ENCODE measurements around the gene TBC1D2B. TPM values are rescaled to one million over a fixed set of nuclear protein-coding genes. Genes with fewer than 3 reads are reported as not detected.

The TBC1D2B gene
- total RNA-seq, 1 donor = 52.2 TPM

DNA sequence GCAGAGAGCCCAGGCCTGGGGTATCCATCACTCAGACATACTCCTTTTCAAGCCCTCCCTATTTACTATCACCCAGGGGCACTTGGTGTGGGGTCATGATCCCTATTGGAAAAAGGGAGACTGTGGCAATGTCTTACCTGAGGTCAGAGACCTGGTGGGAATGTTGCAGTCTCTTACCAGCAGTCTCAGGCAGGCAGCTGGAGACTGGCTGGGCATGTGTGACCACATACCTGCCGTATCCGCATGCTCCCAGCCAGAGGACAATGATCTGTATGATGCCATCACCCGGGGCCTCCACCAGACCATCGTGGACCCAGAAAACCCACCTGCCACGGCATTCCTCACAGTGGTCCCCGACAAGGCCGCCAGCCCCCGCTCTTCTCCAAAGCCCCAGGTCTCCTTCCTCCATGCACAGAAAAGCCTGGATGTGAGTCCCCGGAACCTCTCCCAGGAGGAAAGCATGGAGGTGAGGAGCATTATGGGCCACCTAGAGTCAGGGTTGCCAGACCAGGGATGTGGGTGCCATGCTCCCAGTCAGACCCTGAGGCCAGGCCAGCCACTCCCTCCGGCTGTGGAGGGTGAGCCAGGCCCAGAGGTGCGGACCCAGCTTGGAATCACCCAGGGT, 20.7 kb upstream of the TBC1D2B start:
- DNase-seq (ENCODE audit: low read depth) = no peak
- TF ChIP-seq CTCF (IDR thresholded peaks at IDR 0.05; ENCODE audit: insufficient read depth, low read depth, low read length) = no peak
- H3K4me3 ChIP-seq (ENCODE audit: low read depth, low read length) = no peak overlapping the region

- H3K4me3 ChIP-seq (ENCODE audit: low read depth, low read length) = no peak overlapping the region
- DNase-seq (ENCODE audit: low read depth) = no peak
- no peak for TF ChIP-seq CTCF (IDR thresholded peaks at IDR 0.05; ENCODE audit: insufficient read depth, low read depth, low read length)
Observed at GRCh38 chr15:78097667-78098066, 20.2 kb upstream of the TBC1D2B start.

GRCh38 chr15:78093242-78094020, 15.9 kb upstream of the TBC1D2B start:
- DNase-seq (ENCODE audit: low read depth) = peak; percentile 95
- H3K4me3 ChIP-seq (ENCODE audit: low read depth, low read length) = no peak overlapping the region
- no peak for TF ChIP-seq CTCF (IDR thresholded peaks at IDR 0.05; ENCODE audit: insufficient read depth, low read depth, low read length)

DNA sequence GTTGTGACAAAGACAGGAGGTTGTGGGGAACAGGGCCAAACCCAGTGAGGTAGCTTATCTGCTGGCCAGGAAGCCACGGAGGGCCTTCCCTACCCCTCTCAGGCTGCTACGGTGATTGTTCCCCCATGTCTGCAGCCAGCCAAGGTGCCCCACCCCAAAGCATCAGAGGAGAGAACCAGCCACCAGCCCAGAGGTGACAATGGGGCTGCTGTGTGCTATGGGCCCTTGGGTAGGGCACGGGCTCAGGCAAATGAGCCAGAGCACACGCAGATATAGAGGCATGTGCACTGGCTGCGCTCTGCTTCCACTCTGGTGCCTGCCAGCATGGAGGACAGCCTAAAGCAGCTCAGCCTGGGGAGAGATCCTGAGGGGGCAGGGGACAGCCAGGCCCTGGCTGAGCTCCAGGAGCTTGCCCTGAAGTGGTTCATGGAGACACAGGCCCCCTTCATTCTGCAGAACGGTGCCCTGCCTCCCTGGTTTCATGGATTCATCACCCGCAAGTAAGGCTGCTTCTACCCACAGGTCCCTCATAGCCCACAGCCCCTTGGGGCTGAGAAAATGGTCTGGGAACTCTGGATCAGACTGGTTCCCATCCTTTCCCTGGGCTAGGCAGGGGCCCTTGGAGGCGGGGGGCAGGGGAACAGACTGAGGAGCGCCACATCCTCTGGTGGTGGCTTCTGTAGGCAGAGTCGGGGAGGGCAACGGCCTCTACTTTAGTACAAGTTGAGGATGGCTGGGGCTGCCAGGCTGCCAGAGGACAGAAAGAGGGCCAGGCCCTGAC, 14.9 kb upstream of the TBC1D2B start, which contains the start of gene SH2D7:
Gene SH2D7 (plus strand): TSS at position 301 of the 781 bp plus-strand sequence. CDS start 24 bp downstream, at position 325.
- TF ChIP-seq CTCF (IDR thresholded peaks at IDR 0.05; ENCODE audit: insufficient read depth, low read depth, low read length) = no peak
- DNase-seq (ENCODE audit: low read depth) = no peak

DNA sequence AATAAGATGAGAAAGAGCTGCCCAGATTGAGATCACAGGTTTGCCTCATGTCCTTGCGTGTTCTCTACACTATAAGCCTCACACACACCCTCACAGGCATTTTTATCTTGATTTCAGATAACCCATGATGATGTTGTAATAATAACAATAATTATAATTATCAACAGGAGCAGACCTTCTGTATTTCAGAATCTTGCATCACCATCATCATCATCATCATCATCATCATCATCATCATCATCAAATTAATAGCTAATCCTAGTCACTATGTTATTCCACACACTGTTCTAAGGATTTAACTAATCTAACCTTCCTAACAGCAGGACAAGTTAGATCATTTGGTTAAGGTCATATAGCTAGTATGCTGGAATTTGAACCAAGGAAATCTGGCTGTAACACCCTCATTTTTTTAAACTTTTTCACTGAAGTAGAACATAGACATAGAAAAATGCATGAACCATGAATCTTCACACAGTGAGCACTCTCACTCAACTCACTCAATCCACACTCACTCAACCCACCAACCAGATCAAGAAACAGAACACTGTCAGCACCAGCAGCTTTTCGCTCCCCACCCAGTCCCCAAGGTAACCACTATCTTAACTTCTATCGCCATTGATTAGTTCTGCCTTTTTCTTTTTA, 13.0 kb upstream of the TBC1D2B start:
- no peak overlapping the region for H3K4me3 ChIP-seq (ENCODE audit: low read depth, low read length)
- no peak for DNase-seq (ENCODE audit: low read depth)
- TF ChIP-seq CTCF (IDR thresholded peaks at IDR 0.05; ENCODE audit: insufficient read depth, low read depth, low read length) = no peak

More for the DNA sequence above, 14.9 kb upstream of the TBC1D2B start, which contains the start of gene SH2D7:
- H3K4me3 ChIP-seq (ENCODE audit: low read depth, low read length) = no peak within 1 kb of the TSS

- no peak for TF ChIP-seq CTCF (IDR thresholded peaks at IDR 0.05; ENCODE audit: insufficient read depth, low read depth, low read length)
- H3K4me3 ChIP-seq (ENCODE audit: low read depth, low read length) = no peak overlapping the region
- DNase-seq (ENCODE audit: low read depth) = no peak
Observed at GRCh38 chr15:78088773-78089080, 11.2 kb upstream of the TBC1D2B start.
